Measurements from ENCODE around the gene NKX6-2. TPM values are rescaled to one million over a fixed set of nuclear protein-coding genes. Genes with fewer than 3 reads are reported as not detected.

The NKX6-2 gene
- total RNA-seq: not detected in 2 replicates

DNA sequence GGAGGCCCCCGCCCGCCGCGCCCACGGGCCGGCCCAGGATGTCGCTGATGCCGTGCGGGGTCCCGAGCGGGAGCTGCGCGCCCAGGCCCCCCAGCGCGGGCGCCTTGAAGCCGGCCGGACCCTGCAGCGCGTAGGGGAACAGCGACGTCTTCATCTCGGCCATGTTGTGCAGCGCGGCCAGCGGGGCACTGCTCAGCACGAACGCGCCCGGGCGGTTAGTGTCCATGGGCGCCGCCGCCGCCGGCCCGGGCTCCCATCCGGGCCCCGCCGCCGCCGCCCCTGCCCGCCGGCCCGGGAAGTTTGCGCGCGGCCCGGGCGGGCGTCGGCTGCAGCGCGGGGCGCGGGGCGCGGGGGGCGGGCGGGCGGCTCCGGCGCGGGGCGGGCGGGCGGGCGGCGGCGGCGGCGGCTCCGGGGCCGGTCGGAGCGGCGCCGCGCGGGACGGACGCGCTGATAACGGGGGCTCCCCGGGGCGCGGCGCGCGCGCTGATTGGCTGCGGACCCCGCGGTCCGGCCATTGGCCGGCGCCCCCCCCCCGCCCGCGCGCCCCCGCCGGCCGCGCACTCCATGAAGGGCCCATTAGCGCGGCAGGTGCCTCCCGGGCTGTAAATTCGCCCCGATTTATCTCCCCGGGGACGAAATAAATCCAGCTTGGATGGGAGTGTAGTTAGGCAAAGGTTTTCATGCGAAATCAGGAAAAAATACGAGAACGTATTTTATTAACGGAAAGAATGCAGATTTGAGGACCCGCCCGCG is at the start of gene NKX6-2:
Gene NKX6-2, minus strand, starts transcription at position 425 of the 753 bp plus-strand sequence. Its CDS starts 199 bp downstream, at position 226.

Other genes starting within 250 kb of the NKX6-2 start
- 37.8 and 54.6 TPM in 2 replicates for gene INPP5A, start 248.4 kb downstream of the NKX6-2 start, total RNA-seq
- gene CFAP46, start 156.4 kb upstream of the NKX6-2 start, total RNA-seq: 0.50 and 1.5 TPM in 2 replicates

Data from smooth muscle cell of trachea (primary cell).